Measurements from ENCODE around the gene BTBD2. TPM values are rescaled to one million over a fixed set of nuclear protein-coding genes. Genes with fewer than 3 reads are reported as not detected.

BTBD2 gene
- total and polyA plus RNA-seq, 2 of the 8 experiments (the other 6 are each of a cell fraction or from before 2014, with no cell fraction given), result 91.7 to 92.3 TPM

DNA sequence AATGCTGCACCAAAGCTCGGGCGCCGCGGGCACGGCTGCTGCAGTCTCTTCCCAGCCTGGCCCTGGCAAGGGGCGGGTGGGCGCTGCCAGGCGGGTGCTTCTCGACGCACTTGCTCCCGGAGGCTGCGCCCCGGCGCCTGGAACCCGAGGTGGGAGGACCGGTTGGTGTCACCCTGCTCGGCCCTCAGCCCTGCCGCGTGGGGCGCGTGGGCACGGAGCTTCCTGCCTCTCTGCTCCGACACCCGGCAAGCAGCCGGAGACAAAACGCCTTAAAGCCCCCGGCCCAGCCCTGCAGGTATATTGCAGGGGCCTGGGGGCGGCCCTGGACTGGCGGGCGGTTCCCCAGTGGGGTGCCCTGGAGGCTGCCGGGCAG is 34.7 kb downstream of the BTBD2 start:
- Histone ChIP-seq H4K8ac (ENCODE audit: extremely low read depth, insufficient read depth, low read length) (no peak overlapping the region), H3K4me2 (ENCODE audit: insufficient read depth in 1 of 2, low read depth in 2 of 2, low read length in 2 of 2) (no peak overlapping the region), H2BK5ac (ENCODE audit: low read depth, low read length) (no peak overlapping the region), H3K9ac (replicated peaks in 1 of 4; ENCODE audit: extremely low read depth in 1 of 4, low read depth in 3 of 4, low read length in 3 of 4) (no peak overlapping the region), H4K91ac (replicated peaks; ENCODE audit: insufficient read length, low read length) (no peak overlapping the region), H4K5ac (ENCODE audit: insufficient read length, low read depth, low read length) (no peak overlapping the region), H3K9me3 (ENCODE audit: insufficient read depth in 2 of 2, low read depth in 1 of 2, low read length in 1 of 2) (no peaks in the 10 kb centered on the region), H3K14ac (ENCODE audit: insufficient read length) (no peak overlapping the region), H3K23me2 (ENCODE audit: low read depth, low read length) (no peaks in the 10 kb centered on the region), H3K56ac (replicated peaks; ENCODE audit: insufficient read length, low read depth, low read length) (no peak overlapping the region), H3K18ac (ENCODE audit: extremely low read depth, low read length) (no peak overlapping the region), H3K27ac (ENCODE audit: low read depth, low read length) (no peak overlapping the region), H3K79me1 (ENCODE audit: low read depth, low read length) (peaks cover 6% of the 10 kb centered on the region), H2BK20ac (ENCODE audit: low read length) (no peak overlapping the region), H2BK15ac (ENCODE audit: low read length) (no peak overlapping the region), H3K23ac (ENCODE audit: insufficient read length) (no peak overlapping the region), H2AK5ac (ENCODE audit: low read depth, low read length) (no peak overlapping the region), H3K4me1 (replicated peaks in 1 of 4; ENCODE audit: control insufficient read depth in 3 of 4, insufficient read depth in 4 of 4, low read length in 3 of 4) (no peaks in the 10 kb centered on the region), H4K20me1 (replicated peaks in 1 of 2; ENCODE audit: control insufficient read depth in 1 of 2, insufficient read depth in 2 of 2, low read length in 2 of 2) (peaks cover 5 to 11% of the 10 kb centered on the region in 2 experiments), H2AFZ (ENCODE audit: low read length) (no peak overlapping the region), H3K36me3 (ENCODE audit: control insufficient read depth in 2 of 4, insufficient read depth in 4 of 4, low read length in 3 of 4) (peaks cover 3 to 43% (median 14%) of the 10 kb centered on the region in 4 experiments; a peak in 7 of 8 replicates), H3K27me3 (replicated peaks in 1 of 4; ENCODE audit: control insufficient read depth in 3 of 4, extremely low read depth in 1 of 4, insufficient read depth in 3 of 4, low read length in 3 of 4) (no peaks in the 10 kb centered on the region), H2BK12ac (ENCODE audit: low read depth, low read length) (no peak overlapping the region), H2BK120ac (replicated peaks; ENCODE audit: low read depth, low read length) (no peak overlapping the region), H3K4ac (replicated peaks; ENCODE audit: insufficient read length, low read depth, low read length) (no peak overlapping the region), H3K4me3 (ENCODE audit: extremely low read depth in 1 of 4, insufficient read depth in 2 of 4, low read depth in 3 of 4, low read length in 4 of 4) (no peak overlapping the region), H3K79me2 (ENCODE audit: control insufficient read depth in 1 of 2, insufficient read depth in 2 of 2, low read length in 2 of 2) (peaks cover 0 to 7% of the 10 kb centered on the region in 2 experiments; a peak in 1 of 4 replicates)
- POLR2A ChIA-PET (ENCODE audit: partially characterized antibody), result interaction anchor here (0.9 to 1.8 kb wide), 3 partner anchors 9 to 103 kb away, joined by 4 read pairs; no protein-coding TSS in a partner anchor
- 95% methylated on average over 24 of the region's 31 CpGs; no CpG with 5 or more reads in 1 of the 2 experiments for WGBS, 2 experiments (ENCODE audit: extremely low coverage in 1 of 2, insufficient coverage in 1 of 2, insufficient read length in 1 of 2, insufficient replicate concordance in 2 of 2, low coverage in 1 of 2, low lambda C conversion rate in 2 of 2, missing lambda C conversion rate in 1 of 2)
- DNase-seq (ENCODE audit: low read depth in 1 of 2, low spot score in 2 of 2) (no peak), FAIRE-seq (no peak)
- TF ChIP-seq POLR2AphosphoS5 (IDR thresholded peaks at IDR 0.05; ENCODE audit: low read depth, low read length), result no peak
- no peak for TF ChIP-seq CHD1 (IDR thresholded peaks at IDR 0.05; ENCODE audit: low read depth, low read length)
- TF ChIP-seq TAF1 (IDR thresholded peaks at IDR 0.05; ENCODE audit: low read depth, low read length), result no peak
- no peak for TF ChIP-seq EP300 (IDR thresholded peaks at IDR 0.05; ENCODE audit: borderline replicate concordance in 1 of 2, low read depth in 2 of 2, low read length in 2 of 2)
- TF ChIP-seq HDAC2 (IDR thresholded peaks at IDR 0.05; ENCODE audit: borderline replicate concordance in 1 of 2, low read depth in 2 of 2, low read length in 2 of 2), result no peak
- CTCF ChIA-PET (ENCODE audit: partially characterized antibody), result no interaction called here
